SK-N-SH (cell line): Measurements from ENCODE around the gene SFI1. TPM values are rescaled to one million over a fixed set of nuclear protein-coding genes. Genes with fewer than 3 reads are reported as not detected.
A peak's percentile ranks its signal among the peaks of the same experiment; 100 is the strongest.

ENCODE experiments used
- CTCF ChIA-PET: fragments of 300-600, 350-600 bp; formaldehyde crosslinking; extraction: SDS; loops from one replicate; lab custom pipeline; 2021; lab: Yijun Ruan, JAX
- POLR2A ChIA-PET: fragments of 350-600 bp; sonication (Branson Sonifier 250); formaldehyde crosslinking; extraction: SDS; loops from one replicate; lab custom pipeline; 2020; ENCODE audit warnings: antibody characterized with exemption, inconsistent platforms; lab: Yijun Ruan, JAX
- DNase-seq: peaks from one replicate; pipeline ENCODE4 v3.0.0; 2012
- H2AFZ ChIP-seq: fragments of 200-600 bp; sonication (generic); 2 replicates; pipeline ENCODE4 v1.8.1; 2016; ENCODE audit warnings: antibody characterized with exemption, mild to moderate bottlenecking, low read depth
- H3F3A ChIP-seq: fragments of 200-600 bp; sonication (generic); replicated peaks from 2 replicates; pipeline ENCODE3; 2016; ENCODE audit warnings: antibody characterized with exemption, mild to moderate bottlenecking; ENCODE audit not compliant: insufficient read depth
- H3K27ac ChIP-seq, 2 experiments: fragments of 200-500 bp in 1 of 2; fragments of 200-600 bp in 1 of 2; sonication (Bioruptor generic) in 1 of 2; sonication (generic), shearing (Covaris generic) in 1 of 2; 2 replicates each; pipeline versions ENCODE4 v1.5.1 to v1.6.1; 2014 to 2016; ENCODE audit warnings: low read depth in 2 of 2, inconsistent platforms in 1 of 2, low read length in 1 of 2, mild to moderate bottlenecking in 1 of 2, mixed read lengths in 1 of 2
- H3K27me3 ChIP-seq: fragments of 200-600 bp; sonication (generic), shearing (Covaris generic); 2 replicates; pipeline ENCODE4 v1.6.1; 2016; ENCODE audit warnings: mixed run types; ENCODE audit not compliant: insufficient read depth
- H3K36me3 ChIP-seq, 2 experiments: fragments of 200-500 bp in 1 of 2; fragments of 200-600 bp in 1 of 2; sonication (Bioruptor generic) in 1 of 2; sonication (generic) in 1 of 2; replicated peaks in 1 of 2; 2 replicates each; pipeline versions ENCODE3 to v1.5.1; 2014 to 2016; ENCODE audit warnings: low read length in 1 of 2, mild to moderate bottlenecking in 1 of 2; ENCODE audit not compliant: insufficient read depth in 2 of 2, control insufficient read depth in 1 of 2
- H3K4me1 ChIP-seq, 2 experiments: fragments of 200-500 bp in 1 of 2; fragments of 200-600 bp in 1 of 2; sonication (Bioruptor generic) in 1 of 2; sonication (generic), shearing (Covaris generic) in 1 of 2; 2 replicates each; pipeline versions ENCODE4 v1.5.1 to v1.6.1; 2014 to 2016; ENCODE audit warnings: low read depth in 1 of 2, low read length in 1 of 2, mixed run types in 1 of 2; ENCODE audit not compliant: insufficient read depth in 2 of 2, control insufficient read depth in 1 of 2
- H3K4me2 ChIP-seq: fragments of 200-600 bp; sonication (generic), shearing (Covaris generic); 2 replicates; pipeline ENCODE4 v1.6.1; 2017; ENCODE audit warnings: mixed run types
- H3K4me3 ChIP-seq, 2 experiments: fragments of 200-500 bp in 1 of 2; fragments of 200-600 bp in 1 of 2; sonication (Bioruptor generic) in 1 of 2; sonication (generic), shearing (Covaris generic) in 1 of 2; 2 replicates each; pipeline versions ENCODE4 v1.5.1 to v1.8.1; 2014 to 2016; ENCODE audit warnings: low read depth in 2 of 2, inconsistent platforms in 1 of 2, low read length in 1 of 2, mild to moderate bottlenecking in 1 of 2, mixed read lengths in 1 of 2, moderate library complexity in 1 of 2
- H3K79me2 ChIP-seq: fragments of 200-600 bp; sonication (generic); 2 replicates; pipeline ENCODE4 v1.8.1; 2017; ENCODE audit warnings: mild to moderate bottlenecking; ENCODE audit not compliant: insufficient read depth
- H3K9ac ChIP-seq: fragments of 200-600 bp; sonication (generic); 2 replicates; pipeline ENCODE4 v1.6.1; 2017; ENCODE audit warnings: mixed run types
- H3K9me2 ChIP-seq: fragments of 200-600 bp; sonication (generic); 2 replicates; pipeline ENCODE4 v1.6.1; 2017; ENCODE audit warnings: mixed run types
- H3K9me3 ChIP-seq: fragments of 200-600 bp; sonication (generic); 2 replicates; pipeline ENCODE4 v1.6.1; 2017; ENCODE audit warnings: mixed run types, mild to moderate bottlenecking, moderate library complexity
- H4K20me1 ChIP-seq: fragments of 200-600 bp; sonication (generic); 2 replicates; pipeline ENCODE4 v1.6.1; 2017; ENCODE audit warnings: mild to moderate bottlenecking, mixed run types; ENCODE audit not compliant: insufficient read depth
- EP300 ChIP-seq, 2 experiments: IDR thresholded peaks; 2 replicates each; pipeline versions ENCODE4 v1.4.0 to v1.6.1; 2012; ENCODE audit warnings: borderline replicate concordance in 1 of 2, low read depth in 1 of 2, low read length in 1 of 2
- FOSL2 ChIP-seq: IDR thresholded peaks from 2 replicates; pipeline ENCODE4 v1.4.0; 2012; ENCODE audit warnings: low read depth, mild to moderate bottlenecking, moderate library complexity, borderline replicate concordance
- FOXM1 ChIP-seq: IDR thresholded peaks from 2 replicates; pipeline ENCODE4 v1.4.0; 2012; ENCODE audit warnings: low read depth, mild to moderate bottlenecking
- GABPA ChIP-seq: IDR thresholded peaks from 2 replicates; pipeline ENCODE4 v1.4.0; 2012; ENCODE audit warnings: low read depth, mild to moderate bottlenecking
- GATA2 ChIP-seq: sonication (generic); formaldehyde crosslinking; IDR thresholded peaks from 2 replicates; pipeline ENCODE4 v1.5.0; 2020; ENCODE audit warnings: mild to moderate bottlenecking, missing genetic modification reagents
- IRF3 ChIP-seq: fragments of 150-350 bp; IDR thresholded peaks from 2 replicates; pipeline ENCODE4 v1.6.1; 2016; ENCODE audit warnings: mild to moderate bottlenecking, low read depth, low read length
- JUND ChIP-seq: IDR thresholded peaks from 2 replicates; pipeline ENCODE4 v1.4.0; 2012
- MAX ChIP-seq: IDR thresholded peaks from 2 replicates; pipeline ENCODE4 v1.4.0; 2012; ENCODE audit warnings: low read depth
- MEF2A ChIP-seq: IDR thresholded peaks from 2 replicates; pipeline ENCODE4 v1.4.0; 2012; ENCODE audit warnings: low read depth, borderline replicate concordance
- MXI1 ChIP-seq: IDR thresholded peaks from 2 replicates; pipeline ENCODE4 v1.6.1; 2012; ENCODE audit warnings: mild to moderate bottlenecking, low read depth, low read length, improper control_type of control experiment
- NFIC ChIP-seq: IDR thresholded peaks from 2 replicates; pipeline ENCODE4 v1.4.0; 2012; ENCODE audit warnings: borderline replicate concordance
- NRF1 ChIP-seq: IDR thresholded peaks from 2 replicates; pipeline ENCODE4 v1.6.1; 2012; ENCODE audit warnings: low read depth, mild to moderate bottlenecking, low read length
- PBX3 ChIP-seq: IDR thresholded peaks from 2 replicates; pipeline ENCODE4; 2012
- RAD21 ChIP-seq: IDR thresholded peaks from 2 replicates; pipeline ENCODE4 v1.6.1; 2012; ENCODE audit warnings: mild to moderate bottlenecking, low read length
- RFX5 ChIP-seq: IDR thresholded peaks from 2 replicates; pipeline ENCODE4 v1.6.1; 2012; ENCODE audit warnings: mild to moderate bottlenecking, improper control_type of control experiment, low read length
- RXRA ChIP-seq: IDR thresholded peaks from 2 replicates; pipeline ENCODE4 v1.4.0; 2012; ENCODE audit warnings: low read depth, mild to moderate bottlenecking, borderline replicate concordance
- TAF1 ChIP-seq: IDR thresholded peaks from 2 replicates; pipeline ENCODE4 v1.6.1; 2012; ENCODE audit warnings: low read depth, mild to moderate bottlenecking, low read length, moderate library complexity, borderline replicate concordance
- TCF12 ChIP-seq: IDR thresholded peaks from 2 replicates; pipeline ENCODE4 v1.4.0; 2012
- TEAD4 ChIP-seq: IDR thresholded peaks from 2 replicates; pipeline ENCODE4 v1.4.0; 2012; ENCODE audit warnings: mild to moderate bottlenecking, borderline replicate concordance; ENCODE audit not compliant: insufficient read depth
- USF1 ChIP-seq: IDR thresholded peaks from 2 replicates; pipeline ENCODE4 v1.4.0; 2012; ENCODE audit warnings: low read depth, borderline replicate concordance
- WGBS: methylation state at CpG from one replicate; pipeline ENCODE4 v1.1.6; 2017; ENCODE audit warnings: low lambda C conversion rate; 5-methylcytosine and 5-hydroxymethylcytosine counted together
- polyA plus RNA-seq, 3 experiments: library from polyadenylated mRNA; depleted of rRNA; stranded (reverse); fragments of >200 nt; gene quantifications; 2 replicates each; pipeline ENCODE4 v1.2.3, GENCODE V29; 2012

The SFI1 gene
- polyA plus RNA-seq, 1 of the 3 experiments (the other 2 are of a cell fraction), result 24.7 TPM

GRCh38 chr22:31639436-31640039 is 143.2 kb downstream of the SFI1 start:
- Histone ChIP-seq H3K4me3 (no peak overlapping the region), H3F3A (no peaks in the 10 kb centered on the region), H3K4me2 (no peak overlapping the region), H3K4me1 (no peaks in the 10 kb centered on the region; a peak in 1 of 4 replicates), H3K9me3 (no peaks in the 10 kb centered on the region), H3K27me3 (no peaks in the 10 kb centered on the region), H3K27ac (no peak overlapping the region), H3K9me2 (no peaks in the 10 kb centered on the region), H3K9ac (no peak overlapping the region), H2AFZ (no peak overlapping the region), H3K79me2 (peaks cover 51% of the 10 kb centered on the region), H3K36me3 (no peaks in the 10 kb centered on the region), H4K20me1 (0 out of 2 replicates have a peak, but pooled peaks cover 9% of the 10 kb centered on the region)
- POLR2A ChIA-PET, result no interaction called here
- no peak for TF ChIP-seq TAF1
- TF ChIP-seq GABPA, result no peak
- TF ChIP-seq JUND, result no peak
- TF ChIP-seq EP300 (IDR thresholded peaks at IDR 0.05; ENCODE audit: borderline replicate concordance in 1 of 2, low read depth in 1 of 2, low read length in 1 of 2), result no peak
- TF ChIP-seq FOXM1, result no peak
- no peak for TF ChIP-seq TEAD4
- no peak for TF ChIP-seq RAD21
- no peak for TF ChIP-seq GATA2 (CRISPR knock-in tag)
- TF ChIP-seq MXI1, result no peak
- TF ChIP-seq RFX5, result no peak
- TF ChIP-seq IRF3, result no peak
- no peak for TF ChIP-seq NFIC
- TF ChIP-seq MEF2A, result no peak
- no peak for TF ChIP-seq NRF1
- 100% methylated on average over 4 of the region's 4 CpGs for WGBS
- CTCF ChIA-PET, result interaction anchor here (1.3 kb wide), 1 partner anchor 23 kb away, joined by 3 read pairs; no protein-coding TSS in a partner anchor
- no peak for DNase-seq

- CTCF ChIA-PET, result interaction anchor here (0.6 to 1.4 kb wide), 3 partner anchors 12 to 306 kb away, joined by 3 to 4 read pairs (median 4); no protein-coding TSS in a partner anchor
- Histone ChIP-seq H3K9me2 (no peaks in the 10 kb centered on the region), H3K79me2 (peaks cover 55% of the 10 kb centered on the region; the same call in 1 of the 2 replicates), H3K9ac (peak overlapping the region; percentile 26; the same call in 1 of the 2 replicates), H3K27ac (peak overlapping the region in 1 of 2 experiments; percentile 79; a peak in 2 of 4 replicates), H2AFZ (no peak overlapping the region), H3K36me3 (peaks cover 11 to 14% of the 10 kb centered on the region in 2 experiments), H3K4me1 (no peaks in the 10 kb centered on the region; a peak in 1 of 4 replicates), H3K4me2 (0 out of 2 replicates have a peak overlapping the region, but pooled peaks have one; percentile 5), H3K9me3 (no peaks in the 10 kb centered on the region), H3K27me3 (no peaks in the 10 kb centered on the region), H4K20me1 (0 out of 2 replicates have a peak, but pooled peaks cover 3% of the 10 kb centered on the region), H3F3A (peaks cover 16% of the 10 kb centered on the region), H3K4me3 (no peak overlapping the region)
- WGBS, result 58% methylated on average over 6 of the region's 6 CpGs
- DNase-seq, result no peak
- no peak for TF ChIP-seq TCF12
- peak; percentile 37; the same call in 1 of the 2 replicates for TF ChIP-seq USF1
- TF ChIP-seq TEAD4, result no peak
- peak; percentile 52 for TF ChIP-seq FOSL2
- TF ChIP-seq MAX, result 0 out of 2 replicates have a peak, but pooled peaks have one; percentile 48
- no peak for TF ChIP-seq EP300 (IDR thresholded peaks at IDR 0.05; ENCODE audit: borderline replicate concordance in 1 of 2, low read depth in 1 of 2, low read length in 1 of 2)
- TF ChIP-seq RXRA, result peak; percentile 76
- TF ChIP-seq PBX3, result peak; percentile 19; the same call in 1 of the 2 replicates
- peak; percentile 49 for TF ChIP-seq JUND
- POLR2A ChIA-PET, result no interaction called here
Observed at GRCh38 chr22:31646186-31647019, 150.1 kb downstream of the SFI1 start.
